PFSK-1 (cell line): ENCODE results near the gene SPEG.

Experiments used
- FOXP2 ChIP-seq: optimal IDR thresholded peaks from 2 replicates; pipeline ENCODE3; 2011; ENCODE audit warnings: borderline replicate concordance, control low read depth, inconsistent platforms; ENCODE audit not compliant: insufficient read depth; ENCODE audit errors: extremely low read length, extremely low read depth
- POLR2AphosphoS5 ChIP-seq: IDR thresholded peaks from 2 replicates; pipeline ENCODE4 v1.6.1; 2012; ENCODE audit warnings: low read depth, mild to moderate bottlenecking, control low read depth, low read length, moderate library complexity
- REST ChIP-seq, 2 experiments: IDR thresholded peaks; 2 replicates each; pipeline versions ENCODE4 v1.6.1 to v1.8.0; 2011 to 2012; ENCODE audit warnings: low read depth in 2 of 2, low read length in 2 of 2, control low read depth in 1 of 2, inconsistent platforms in 1 of 2, mild to moderate bottlenecking in 1 of 2, moderate library complexity in 1 of 2; ENCODE audit not compliant: insufficient read depth in 1 of 2
- SIN3A ChIP-seq: IDR thresholded peaks from 2 replicates; pipeline ENCODE4 v1.6.1; 2012; ENCODE audit warnings: mild to moderate bottlenecking, low read length, moderate library complexity, borderline replicate concordance; ENCODE audit not compliant: insufficient read depth
- TAF1 ChIP-seq: IDR thresholded peaks from 2 replicates; pipeline ENCODE4 v1.6.1; 2012; ENCODE audit warnings: low read length, control low read depth, borderline replicate concordance; ENCODE audit not compliant: insufficient read depth

The SPEG gene

GRCh38 chr2:219438453-219438852, 3.8 kb downstream of the SPEG start:
- TF ChIP-seq REST (IDR thresholded peaks at IDR 0.05; ENCODE audit: insufficient read depth in 1 of 2, low read depth in 2 of 2, low read length in 2 of 2) (no peak), FOXP2 (no peak), TAF1 (no peak), POLR2AphosphoS5 (no peak), SIN3A (no peak)

GRCh38 chr2:219439506-219439905, 4.9 kb downstream of the SPEG start:
- no peak for TF ChIP-seq FOXP2
- no peak for TF ChIP-seq SIN3A
- TF ChIP-seq REST (IDR thresholded peaks at IDR 0.05; ENCODE audit: insufficient read depth in 1 of 2, low read depth in 2 of 2, low read length in 2 of 2): no peak
- TF ChIP-seq POLR2AphosphoS5: no peak
- TF ChIP-seq TAF1: no peak

GRCh38 chr2:219440388-219441256, 6.0 kb downstream of the SPEG start:
- TF ChIP-seq TAF1: no peak
- TF ChIP-seq SIN3A: no peak
- TF ChIP-seq FOXP2: no peak
- TF ChIP-seq POLR2AphosphoS5: no peak
- no peak for TF ChIP-seq REST (IDR thresholded peaks at IDR 0.05; ENCODE audit: insufficient read depth in 1 of 2, low read depth in 2 of 2, low read length in 2 of 2)

GRCh38 chr2:219441451-219442255, 7.0 kb downstream of the SPEG start:
- no peak for TF ChIP-seq POLR2AphosphoS5
- TF ChIP-seq SIN3A: no peak
- TF ChIP-seq TAF1: no peak
- TF ChIP-seq FOXP2: no peak
- no peak for TF ChIP-seq REST (IDR thresholded peaks at IDR 0.05; ENCODE audit: insufficient read depth in 1 of 2, low read depth in 2 of 2, low read length in 2 of 2)
